Activated T-cell treated with anti-CD3 and anti-CD28 coated beads for 1 hour (primary cell): ENCODE results near the gene ADGRG3.

Experiments
- DNase-seq: peaks from one replicate; pipeline ENCODE4 v3.0.0-alpha.2; 2020; ENCODE audit warnings: low read depth

ADGRG3 gene

GRCh38 chr16:57668263-57668571 lies at the start of gene ADGRG3:
Gene ADGRG3 (plus strand): TSS chr16:57668306. CDS start chr16:57668348, 42 bp downstream.
- DNase-seq = no peak

GRCh38 chr16:57619133-57619605 lies 48.9 kb upstream of the ADGRG3 start:
- DNase-seq = no peak

- no peak for DNase-seq
These were observed 48.3 kb upstream of the ADGRG3 start for GRCh38 chr16:57619606-57620334.

- DNase-seq = no peak
These were observed 47.5 kb upstream of the ADGRG3 start for GRCh38 chr16:57620335-57621231.

GRCh38 chr16:57621521-57622271 lies 46.4 kb upstream of the ADGRG3 start:
- DNase-seq = no peak

- no peak for DNase-seq
These were observed 45.5 kb upstream of the ADGRG3 start for GRCh38 chr16:57622361-57623250.

GRCh38 chr16:57623251-57624043 lies 44.7 kb upstream of the ADGRG3 start:
- no peak for DNase-seq

GRCh38 chr16:57624044-57624688 lies 43.9 kb upstream of the ADGRG3 start:
- no peak for DNase-seq

- no peak for DNase-seq
These were observed 43.2 kb upstream of the ADGRG3 start for GRCh38 chr16:57624806-57625500.

GRCh38 chr16:57626420-57627170 lies 41.5 kb upstream of the ADGRG3 start:
- no peak for DNase-seq

GRCh38 chr16:57627184-57627871 lies 40.8 kb upstream of the ADGRG3 start:
- DNase-seq = no peak

GRCh38 chr16:57628008-57628781 lies 39.9 kb upstream of the ADGRG3 start, which contains the start of gene ADGRG1:
Gene ADGRG1 (plus strand): TSS chr16:57628630. CDS start chr16:57650288, 21,658 bp downstream.
- DNase-seq = no peak

- no peak for DNase-seq
These were observed 39.3 kb upstream of the ADGRG3 start for GRCh38 chr16:57628783-57629293.

GRCh38 chr16:57629516-57630406 lies 38.3 kb upstream of the ADGRG3 start:
- DNase-seq = no peak

- DNase-seq = no peak
These were observed 37.7 kb upstream of the ADGRG3 start for GRCh38 chr16:57630407-57630797.
